HG02610 (cell line): ENCODE results near the gene PRLH.

Source experiments
- ATAC-seq: cut with Tn5 transposase; IDR thresholded peaks from one replicate; pipeline ENCODE4 v1.9.1; 2021; ENCODE audit warnings: mild to moderate bottlenecking, moderate library complexity; ENCODE audit not compliant: unreplicated experiment

PRLH gene

DNA sequence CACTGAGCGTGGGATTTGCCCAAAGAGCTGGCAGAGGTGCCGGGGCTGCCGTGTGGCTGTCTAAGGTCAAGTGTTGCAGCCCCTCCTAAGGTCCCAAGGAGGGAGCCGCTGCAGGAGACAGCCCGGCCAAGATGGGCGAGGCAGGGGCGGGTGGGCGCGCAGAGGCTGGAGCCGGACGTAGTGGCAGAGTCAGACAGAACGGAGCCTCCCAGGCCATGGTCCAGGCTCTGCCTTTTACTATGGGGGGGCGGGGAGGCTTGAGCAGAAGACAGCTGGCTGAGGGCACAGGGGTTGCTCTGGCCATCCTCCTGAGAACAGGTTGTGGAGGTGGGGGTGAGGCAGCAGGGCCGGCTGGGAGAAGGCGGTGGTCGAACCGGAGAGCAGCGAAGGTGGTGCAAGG lies 27.5 kb upstream of the PRLH start:
- no peak for ATAC-seq

DNA sequence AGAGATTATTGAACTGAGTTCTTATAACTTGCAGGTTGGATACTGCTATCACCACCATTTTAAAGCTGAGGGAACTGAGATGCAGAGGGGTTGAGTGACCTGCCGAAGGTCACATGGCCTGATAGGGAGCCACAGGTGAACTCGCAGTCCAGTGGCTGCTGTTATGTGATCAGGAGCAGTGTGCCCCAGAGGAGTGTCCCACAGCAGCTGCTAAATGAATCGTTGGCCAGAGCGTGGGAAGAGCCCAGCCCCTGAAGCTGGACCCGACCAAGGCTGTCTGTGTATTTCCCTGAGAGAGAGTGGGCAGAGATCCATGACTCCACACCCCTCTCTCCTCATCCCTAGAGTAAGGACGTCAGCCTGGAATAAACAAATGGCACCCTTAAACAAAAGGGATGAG lies 26.7 kb upstream of the PRLH start:
- no peak for ATAC-seq

DNA sequence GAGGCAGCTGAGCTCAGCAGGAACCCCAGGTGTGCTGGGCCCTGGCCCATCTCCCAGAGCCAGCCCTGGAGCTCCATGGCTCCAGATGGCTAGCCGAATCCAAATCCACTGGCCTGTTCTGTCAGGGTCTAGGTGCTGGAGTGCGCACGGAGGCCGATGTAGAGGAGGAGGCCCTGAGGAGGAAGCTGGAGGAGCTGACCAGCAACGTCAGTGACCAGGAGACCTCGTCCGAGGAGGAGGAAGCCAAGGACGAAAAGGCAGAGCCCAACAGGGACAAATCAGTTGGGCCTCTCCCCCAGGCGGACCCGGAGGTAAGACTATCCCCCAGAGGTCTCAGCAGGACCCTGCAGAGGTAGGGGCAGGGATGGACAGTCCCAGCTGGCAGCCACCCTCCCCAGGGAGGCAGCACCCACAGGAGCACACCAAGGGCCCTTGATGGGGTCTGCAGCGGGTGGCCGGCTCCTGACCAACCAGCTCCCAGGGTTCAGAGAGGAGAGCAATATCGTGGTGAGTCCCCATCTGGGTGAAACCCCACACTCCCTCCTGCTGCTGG lies 26.1 kb upstream of the PRLH start:
- no peak for ATAC-seq

DNA sequence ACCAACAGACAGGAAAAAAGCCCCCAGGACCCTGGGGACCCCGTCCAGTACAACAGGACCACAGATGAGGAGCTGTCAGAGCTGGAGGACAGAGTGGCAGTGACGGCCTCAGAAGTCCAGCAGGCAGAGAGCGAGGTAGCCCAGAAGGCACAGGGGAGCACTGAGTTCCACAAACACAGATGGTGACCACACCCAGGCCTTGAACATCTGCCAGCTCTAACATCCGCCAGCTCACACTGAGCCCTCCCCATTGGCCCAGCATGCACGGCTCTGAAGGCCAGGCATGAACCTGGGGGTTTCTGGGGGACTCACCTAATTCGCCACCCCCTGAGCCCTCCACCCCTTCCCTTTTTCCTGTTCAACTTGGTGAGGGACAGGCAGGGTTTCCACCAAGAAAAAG lies 25.6 kb upstream of the PRLH start:
- ATAC-seq, result no peak

DNA sequence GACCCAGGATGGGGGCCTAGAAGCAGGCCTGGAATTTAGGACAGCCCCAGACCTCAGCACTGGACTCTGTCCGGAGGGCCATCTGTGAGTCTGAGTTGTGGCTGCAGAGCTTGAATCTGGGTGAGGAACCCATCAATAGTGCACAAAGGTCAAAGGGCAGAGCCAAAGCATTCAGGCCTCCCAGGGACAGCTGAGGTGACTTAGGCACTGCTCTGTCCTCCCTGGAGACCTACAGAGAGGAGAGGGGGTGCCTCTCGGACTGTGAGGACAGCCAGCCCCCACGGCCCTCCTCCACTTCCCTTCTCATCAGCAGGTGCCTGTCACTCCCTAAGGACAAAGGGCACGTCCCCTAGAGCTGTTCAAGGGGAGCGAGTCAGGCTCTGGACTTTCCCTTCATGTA lies 25.1 kb upstream of the PRLH start:
- no peak for ATAC-seq

DNA sequence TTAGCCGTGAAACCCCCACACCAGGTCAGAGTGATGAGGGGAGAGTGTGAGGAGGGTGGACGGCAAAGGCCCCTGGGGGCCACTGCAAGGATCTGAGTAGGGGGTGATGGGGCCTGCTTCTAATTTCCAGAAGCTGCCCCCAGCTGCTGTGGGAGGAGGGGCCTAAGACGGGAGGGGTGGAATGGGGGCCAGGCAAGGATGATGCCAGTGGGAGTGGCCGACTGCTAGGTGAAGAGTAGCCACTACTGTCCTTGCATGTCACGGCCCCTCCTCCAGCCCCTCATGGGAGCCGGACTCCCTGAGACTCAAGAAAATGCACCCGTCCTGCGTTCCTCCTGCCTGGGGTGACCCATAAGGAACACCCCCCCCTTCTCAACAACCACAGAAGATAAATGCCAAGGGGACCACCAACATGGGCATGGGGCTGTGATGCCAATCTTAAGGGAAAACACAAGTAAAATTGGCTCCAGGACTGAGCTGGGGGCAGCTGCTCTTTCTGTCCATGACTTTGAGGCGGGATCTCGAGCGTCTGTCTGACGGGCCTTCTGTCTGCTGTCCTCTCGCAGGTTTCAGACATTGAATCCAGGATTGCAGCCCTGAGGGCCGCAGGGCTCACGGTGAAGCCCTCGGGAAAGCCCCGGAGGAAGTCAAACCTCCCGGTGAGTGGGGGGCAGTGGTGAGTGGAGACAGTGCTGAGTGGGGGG lies 24.2 kb upstream of the PRLH start:
- no peak for ATAC-seq

DNA sequence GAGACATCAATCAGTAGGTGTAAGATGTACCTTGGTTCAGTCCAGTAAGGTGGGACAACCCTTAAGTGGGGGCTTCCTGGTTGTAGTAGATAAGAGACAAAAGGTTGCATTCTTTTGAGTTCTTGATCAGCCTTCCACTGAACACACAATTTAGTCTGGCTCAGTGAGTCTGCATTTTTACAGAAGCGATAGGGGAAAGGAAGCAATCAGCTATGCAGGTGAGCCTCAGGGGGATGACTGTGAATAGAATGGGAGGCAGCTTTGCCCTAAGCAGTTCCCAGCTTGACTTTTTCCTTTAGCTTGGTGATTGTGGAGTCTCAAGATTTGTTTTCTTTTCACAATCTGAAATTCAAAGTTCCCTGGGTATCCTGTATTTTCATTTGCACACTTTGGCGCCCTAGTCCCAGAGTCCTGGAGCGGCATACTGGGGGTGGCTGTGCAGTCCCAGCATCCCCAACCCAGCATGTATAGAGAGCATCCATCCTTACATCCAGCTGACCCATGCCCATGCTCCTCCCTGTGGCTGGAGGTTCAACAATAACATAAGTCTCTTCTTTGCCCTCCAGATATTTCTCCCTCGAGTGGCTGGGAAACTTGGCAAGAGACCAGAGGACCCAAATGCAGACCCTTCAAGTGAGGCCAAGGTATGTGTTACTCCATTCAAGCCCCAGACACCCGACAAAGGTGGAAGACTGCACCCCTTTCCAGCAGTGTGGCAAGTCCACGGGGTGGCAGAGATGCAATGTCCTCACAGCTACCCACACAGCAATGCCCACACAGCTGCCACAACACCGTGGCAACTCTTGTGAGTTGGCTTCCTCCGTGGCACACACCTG lies 20.1 kb upstream of the PRLH start:
- no peak for ATAC-seq

DNA sequence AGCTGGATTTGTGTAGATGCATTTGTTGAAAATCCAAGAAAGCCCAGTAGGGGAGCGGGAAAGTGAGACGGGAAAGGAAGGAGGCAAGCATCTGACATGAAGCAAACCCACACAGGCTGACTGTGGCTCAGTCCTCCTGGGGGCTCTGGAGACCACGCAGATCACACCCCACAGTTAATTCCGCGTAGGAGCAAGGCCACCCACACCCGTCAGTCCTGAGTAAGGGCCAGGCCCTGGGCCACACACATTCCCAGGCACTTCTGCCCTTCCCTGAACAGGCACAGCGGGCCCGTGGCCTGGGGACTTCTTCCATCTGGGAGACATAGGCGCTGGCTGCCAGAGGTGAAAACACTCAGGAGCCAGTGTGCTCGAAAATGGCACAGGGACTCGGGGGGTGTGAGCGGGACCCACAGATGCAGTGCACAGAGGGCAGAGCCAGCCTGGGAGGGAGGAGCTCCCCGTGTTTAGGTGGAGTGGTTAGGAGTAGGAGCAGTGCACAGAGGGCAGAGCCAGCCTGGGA lies 19.4 kb upstream of the PRLH start:
- no peak for ATAC-seq

DNA sequence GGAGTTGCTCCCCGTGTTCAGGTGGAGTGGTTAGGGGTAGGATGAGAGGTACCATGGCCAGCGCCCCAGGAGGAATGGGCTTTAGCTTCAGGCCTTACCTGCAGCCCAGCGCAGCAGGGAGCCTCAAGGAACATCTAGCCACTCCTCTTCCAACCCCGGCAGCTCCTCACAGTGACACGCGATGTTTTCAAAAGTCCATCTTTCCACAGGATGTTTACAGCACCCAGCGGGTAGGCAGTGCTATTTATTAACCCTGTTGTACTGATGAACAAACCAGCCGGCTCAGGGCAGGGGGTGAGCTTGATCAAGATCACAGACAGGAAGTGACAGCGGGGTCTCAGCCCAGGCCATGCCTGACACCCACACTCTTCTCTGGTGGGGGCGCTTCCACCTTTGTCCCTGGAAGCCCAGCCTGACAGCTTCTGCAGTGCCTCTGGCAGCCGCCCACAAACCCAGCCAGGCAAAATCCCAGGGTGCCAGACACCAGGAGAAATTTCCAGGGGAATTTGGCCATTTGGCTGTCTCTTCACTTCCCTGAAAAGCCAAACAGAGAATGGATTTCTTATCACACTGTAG lies 18.4 kb upstream of the PRLH start:
- ATAC-seq, result no peak

DNA sequence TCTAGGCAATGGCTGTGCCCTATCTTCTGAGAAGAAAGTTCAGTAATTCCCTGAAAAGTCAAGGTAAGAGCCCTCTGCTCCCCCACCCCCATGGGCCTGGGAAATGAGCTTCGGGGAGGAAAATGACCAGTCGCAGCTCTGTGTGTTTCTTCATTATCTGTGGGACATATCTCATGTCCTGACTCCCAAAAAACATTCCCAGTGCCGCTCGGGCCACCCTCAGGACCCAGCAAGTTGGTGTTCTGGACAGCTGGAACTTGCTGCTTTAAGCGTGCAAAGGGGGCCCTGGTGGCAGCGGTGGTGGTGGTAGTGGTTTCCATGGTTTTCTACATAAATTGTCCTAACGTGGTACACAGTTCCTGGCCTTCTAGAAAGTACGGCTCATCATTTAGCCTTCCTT lies 17.2 kb upstream of the PRLH start:
- ATAC-seq, result no peak

DNA sequence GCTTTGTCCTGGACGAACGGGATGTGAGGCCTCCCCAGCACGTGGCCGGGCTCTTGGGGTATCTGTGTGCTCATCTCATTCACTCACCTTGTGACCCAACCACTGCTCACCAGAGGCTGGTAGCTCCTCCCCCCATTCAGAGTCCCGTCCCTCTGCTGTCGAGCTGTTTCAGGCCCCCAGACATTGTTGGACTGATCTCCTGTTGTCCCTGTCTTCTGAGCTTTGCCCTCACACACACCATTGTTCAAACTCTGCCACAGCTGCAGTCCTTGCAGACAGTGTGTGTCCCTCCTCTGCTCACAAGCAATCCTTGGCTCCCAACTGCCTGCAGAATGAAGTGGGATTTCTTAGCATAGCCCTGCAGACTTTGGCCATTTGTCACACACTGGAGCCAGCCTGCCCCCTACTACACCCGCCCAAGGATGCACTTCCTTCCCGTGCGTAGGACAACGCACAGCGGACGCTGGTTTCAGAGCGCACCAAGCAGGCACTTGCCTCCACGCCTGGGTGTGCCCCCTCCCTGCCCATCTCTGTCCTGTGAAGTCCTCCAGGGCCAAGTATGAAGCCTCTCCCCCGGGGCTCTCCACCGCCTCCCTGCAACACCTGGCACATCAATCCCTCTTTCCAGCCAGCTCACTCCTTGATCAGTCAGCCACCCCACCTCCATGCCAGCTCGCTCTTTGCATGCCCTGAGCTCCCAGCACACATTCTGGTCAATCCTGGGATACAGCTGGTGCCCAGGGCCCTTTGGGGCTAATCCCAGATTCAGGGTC lies 16.5 kb upstream of the PRLH start:
- no peak for ATAC-seq

DNA sequence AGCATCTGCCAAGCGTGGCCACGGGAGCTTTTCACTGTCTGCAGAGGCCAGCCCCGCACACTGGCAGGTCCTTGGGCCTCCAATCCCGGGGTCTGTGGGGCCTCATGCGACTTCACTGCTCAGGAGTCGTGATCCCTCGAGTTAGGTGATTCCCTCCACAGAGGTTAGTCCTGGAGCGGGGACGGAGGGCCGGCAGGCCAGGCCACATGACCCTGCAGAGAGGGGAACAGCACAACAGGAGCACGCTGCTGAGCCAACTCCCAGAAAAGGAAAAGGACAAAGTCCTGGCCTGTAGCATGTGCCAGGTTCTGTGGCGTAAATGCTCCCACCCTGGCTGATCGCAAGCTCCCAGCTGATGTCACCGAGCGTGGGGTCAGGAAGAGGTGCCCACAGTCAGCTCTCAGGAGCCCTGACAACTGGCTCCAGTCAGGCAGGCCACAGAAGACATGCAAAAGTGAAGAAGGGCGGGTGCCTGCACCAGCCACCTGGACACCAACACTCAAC lies 15.3 kb upstream of the PRLH start:
- no peak for ATAC-seq

DNA sequence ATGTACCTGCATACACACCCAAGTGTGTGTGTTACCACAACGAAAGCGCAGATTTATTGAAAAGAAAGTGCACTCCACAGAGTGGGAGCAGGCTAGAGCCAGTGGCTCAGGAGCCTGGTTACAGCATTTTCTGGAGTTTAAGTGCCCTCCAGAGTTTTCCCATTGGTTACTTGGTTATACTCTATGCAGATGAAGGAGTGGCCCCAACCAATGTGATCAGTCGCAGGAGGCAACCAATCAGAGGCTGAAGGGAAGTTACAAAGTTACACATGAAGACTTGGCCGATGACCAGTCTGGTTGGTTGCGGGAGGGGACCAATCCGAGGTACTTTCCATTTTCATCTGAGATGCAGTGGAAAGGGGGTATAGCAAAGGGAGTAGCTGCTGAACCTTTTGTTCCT lies 13.5 kb upstream of the PRLH start:
- ATAC-seq, result no peak

DNA sequence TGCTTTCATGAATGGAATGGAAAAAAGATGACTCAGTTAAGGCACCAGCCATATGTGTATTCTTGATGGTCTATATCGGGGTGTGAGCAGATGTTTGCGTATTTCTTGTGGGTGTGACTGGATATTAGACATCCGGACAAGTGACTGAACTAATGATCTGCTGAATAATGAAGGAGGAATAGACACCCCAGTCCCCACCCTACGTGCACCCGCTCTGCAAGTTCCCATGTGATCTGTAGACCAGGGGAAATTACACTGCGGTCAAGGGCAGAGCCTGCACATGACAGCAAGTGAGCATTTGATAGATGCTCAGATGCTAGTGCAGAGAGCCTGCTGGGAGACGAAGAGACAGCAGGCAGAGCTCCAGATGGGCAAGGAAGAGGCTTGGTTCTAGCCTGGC lies 12.4 kb upstream of the PRLH start:
- no peak for ATAC-seq

DNA sequence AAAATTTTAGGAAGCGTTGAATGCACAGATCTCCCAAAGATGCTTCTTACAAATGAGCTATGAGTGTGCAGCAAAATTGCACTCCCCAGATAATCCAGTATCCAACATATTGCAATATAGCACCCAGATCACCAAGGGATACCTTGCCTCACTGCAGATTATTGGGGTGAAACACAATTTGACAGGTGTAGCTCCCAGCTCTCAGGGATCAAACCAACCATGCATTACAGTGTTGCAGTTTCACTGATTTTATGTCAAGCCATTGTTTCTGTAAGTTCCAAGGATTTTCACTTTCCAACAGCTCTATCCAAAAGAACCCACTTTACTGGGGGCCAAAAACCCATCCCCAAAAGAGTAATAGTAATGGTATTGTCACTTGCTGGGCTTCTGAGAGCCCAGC lies 10.8 kb upstream of the PRLH start:
- no peak for ATAC-seq

DNA sequence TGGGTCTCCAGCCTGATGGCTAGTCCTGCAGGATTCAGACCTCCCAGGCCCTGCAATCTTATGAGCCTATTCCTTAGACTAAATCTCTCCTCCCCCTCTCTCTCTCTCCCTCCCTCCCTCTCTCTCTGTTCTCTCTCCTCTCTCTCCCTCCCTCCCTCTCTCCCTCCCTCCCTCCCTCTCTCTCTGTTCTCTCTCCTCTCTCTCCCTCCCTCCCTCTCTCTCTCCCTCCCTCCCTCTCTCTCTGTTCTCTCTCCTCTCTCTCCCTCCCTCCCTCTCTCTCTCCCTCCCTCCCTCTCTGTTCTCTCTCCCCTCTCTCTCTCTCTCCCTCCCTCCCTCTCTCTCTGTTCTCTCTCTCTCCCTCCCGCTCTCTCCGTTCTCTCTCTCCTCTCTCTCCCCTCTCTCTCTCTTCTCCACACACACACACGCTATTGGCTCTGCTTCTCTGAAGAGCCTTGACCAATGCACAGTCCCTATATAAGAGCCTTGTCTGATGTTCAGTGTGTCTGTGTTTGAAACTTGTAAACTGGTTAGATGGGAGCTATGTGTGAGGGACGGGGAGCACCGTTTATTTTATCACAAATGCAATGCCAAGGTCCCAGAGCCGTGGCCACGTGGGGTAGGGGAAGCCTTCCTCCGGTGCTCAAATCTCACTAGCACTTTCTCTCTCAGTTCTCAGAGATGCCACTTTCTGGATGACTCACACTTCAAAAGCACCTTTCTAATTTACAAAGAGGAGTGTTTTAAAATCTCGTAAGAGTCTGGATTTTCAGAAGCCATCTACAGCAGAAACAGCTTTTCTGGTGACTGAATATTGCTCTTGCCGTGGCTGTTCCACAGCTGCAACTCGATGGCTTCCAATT lies 9.4 kb upstream of the PRLH start:
- peak; percentile 87 for ATAC-seq

DNA sequence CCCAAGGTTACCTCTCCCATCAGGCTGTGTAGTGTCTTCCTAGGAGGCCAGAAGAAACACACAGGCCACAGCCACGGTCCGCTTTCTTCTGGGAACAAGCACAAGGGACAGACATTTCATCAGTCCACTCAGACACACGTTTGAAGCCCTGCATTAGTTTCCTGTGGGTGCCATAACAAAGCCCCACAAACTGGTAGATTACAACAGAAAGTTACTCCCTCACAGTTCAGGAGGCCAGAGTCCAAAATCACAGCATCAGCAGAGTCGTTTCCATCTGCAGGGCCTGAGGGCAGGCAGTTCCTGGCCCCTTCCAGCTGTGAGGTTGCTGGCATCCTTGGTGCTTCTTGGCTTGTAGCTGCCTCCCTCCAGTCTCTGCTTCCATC lies 8.8 kb upstream of the PRLH start:
- ATAC-seq, result no peak

DNA sequence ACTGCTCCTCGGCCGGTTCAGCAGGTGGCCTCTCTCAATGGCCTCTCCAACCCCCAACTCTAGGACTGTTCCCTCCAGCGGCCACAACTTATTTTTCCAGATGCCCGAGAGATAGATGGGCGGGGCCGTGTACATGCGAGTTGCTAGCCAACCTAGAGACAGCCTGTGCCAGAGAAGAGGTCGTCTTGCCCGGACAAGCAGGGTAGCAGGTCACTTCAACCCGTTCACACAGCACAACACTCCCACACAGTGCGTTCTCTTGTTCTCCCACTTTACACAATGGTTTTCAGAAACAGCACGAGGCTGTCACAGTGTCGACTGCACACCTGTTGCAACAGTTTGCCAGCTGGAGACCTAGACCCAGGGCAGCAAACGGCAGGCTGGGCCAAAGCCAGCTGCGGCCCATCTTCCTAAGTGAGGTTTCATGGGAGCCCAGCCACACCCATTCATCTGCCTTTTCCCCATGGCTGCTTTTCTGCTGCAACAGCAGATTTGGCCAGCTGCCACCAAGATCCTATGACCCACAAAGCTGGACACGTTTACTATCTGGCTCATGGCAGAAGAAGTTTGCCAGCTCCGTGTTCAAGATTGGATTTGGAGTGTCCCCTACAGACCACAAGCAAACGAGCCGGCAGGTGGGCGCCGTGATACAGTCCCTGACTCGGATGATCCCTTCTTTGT lies 7.3 kb upstream of the PRLH start:
- ATAC-seq, result no peak

DNA sequence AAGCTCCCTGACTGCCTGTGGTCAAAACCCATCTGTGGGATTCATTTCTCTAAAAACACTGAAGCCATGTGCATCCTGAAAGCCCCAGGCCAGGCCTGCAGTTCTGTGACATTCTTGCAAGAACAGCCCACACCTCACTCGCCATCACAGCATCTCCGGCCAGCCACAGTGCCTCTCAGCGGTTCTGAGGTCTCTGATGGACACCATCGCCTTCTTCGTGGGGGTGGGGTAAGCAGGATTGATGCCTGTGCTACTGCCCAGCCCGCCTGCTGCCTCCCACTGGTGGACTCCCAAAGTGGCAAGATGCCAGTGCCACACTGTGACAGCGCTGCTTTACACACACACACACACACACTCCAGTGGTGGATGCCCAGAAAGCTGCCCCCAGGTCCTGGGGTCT lies 5.2 kb upstream of the PRLH start:
- ATAC-seq, result no peak
